H9 (cell line): ENCODE results near the gene MSI2. TPM values are rescaled to one million over a fixed set of nuclear protein-coding genes. Genes with fewer than 3 reads are reported as not detected.

Experiments used
- DNase-seq: peaks from one replicate; pipeline ENCODE4 v3.0.0-alpha.2; 2017
- H2AFZ ChIP-seq: one replicate; pipeline ENCODE4 v1.6.1; 2013; ENCODE audit warnings: mild to moderate bottlenecking, low read length, control low read depth, moderate library complexity
- H2AK5ac ChIP-seq: 2 replicates; pipeline ENCODE4 v1.6.1; 2013; ENCODE audit warnings: low read length, control low read depth, mixed read lengths; ENCODE audit not compliant: insufficient read length
- H2BK120ac ChIP-seq: one replicate; pipeline ENCODE4 v1.6.1; 2013; ENCODE audit warnings: low read depth, mild to moderate bottlenecking, low read length, control low read depth, inconsistent platforms; ENCODE audit not compliant: poor library complexity, severe bottlenecking
- H2BK12ac ChIP-seq: 2 replicates; pipeline ENCODE4 v1.6.1; 2013; ENCODE audit warnings: low read length, control low read depth, mixed read lengths, low read depth; ENCODE audit not compliant: insufficient read length
- H2BK15ac ChIP-seq: 2 replicates; pipeline ENCODE4 v1.6.1; 2013; ENCODE audit warnings: low read depth, low read length, control low read depth
- H2BK20ac ChIP-seq: one replicate; pipeline ENCODE4 v1.6.1; 2013; ENCODE audit warnings: low read depth, mild to moderate bottlenecking, low read length, control low read depth, inconsistent platforms; ENCODE audit not compliant: poor library complexity, severe bottlenecking
- H2BK5ac ChIP-seq: 2 replicates; pipeline ENCODE4 v1.6.1; 2013; ENCODE audit warnings: low read length, control low read depth, mixed read lengths; ENCODE audit not compliant: insufficient read length
- H3K14ac ChIP-seq: 2 replicates; pipeline ENCODE4 v1.6.1; 2013; ENCODE audit warnings: low read length, control low read depth; ENCODE audit not compliant: insufficient read depth
- H3K18ac ChIP-seq: 2 replicates; pipeline ENCODE4 v1.6.1; 2013; ENCODE audit warnings: low read depth, mild to moderate bottlenecking, mixed read lengths, low read length, control low read depth; ENCODE audit not compliant: insufficient read length
- H3K23ac ChIP-seq: 2 replicates; pipeline ENCODE4 v1.6.1; 2013; ENCODE audit warnings: low read length, control low read depth, mixed read lengths, low read depth; ENCODE audit not compliant: insufficient read length
- H3K23me2 ChIP-seq: 2 replicates; pipeline ENCODE4 v1.6.1; 2013; ENCODE audit warnings: low read depth, mild to moderate bottlenecking, mixed read lengths, low read length, control low read depth; ENCODE audit not compliant: insufficient read length, poor library complexity, severe bottlenecking
- H3K27ac ChIP-seq: 2 replicates; pipeline ENCODE4 v1.5.1; 2013; ENCODE audit warnings: low read length, control low read depth, mixed read lengths, low read depth; ENCODE audit not compliant: insufficient read length
- H3K27me3 ChIP-seq: 2 replicates; pipeline ENCODE4 v1.6.1; 2013; ENCODE audit warnings: low read length, control low read depth, inconsistent platforms; ENCODE audit not compliant: insufficient read depth
- H3K4ac ChIP-seq: 2 replicates; pipeline ENCODE4 v1.6.1; 2013; ENCODE audit warnings: low read depth, mild to moderate bottlenecking, control low read depth, inconsistent platforms, low read length, moderate library complexity
- H3K4me1 ChIP-seq: 2 replicates; pipeline ENCODE4 v1.6.1; 2013; ENCODE audit warnings: low read length, control low read depth, inconsistent platforms; ENCODE audit not compliant: insufficient read depth
- H3K4me2 ChIP-seq: 2 replicates; pipeline ENCODE4 v1.6.1; 2013; ENCODE audit warnings: low read length, control low read depth, mixed read lengths; ENCODE audit not compliant: insufficient read length, insufficient read depth
- H3K56ac ChIP-seq: 2 replicates; pipeline ENCODE4 v1.6.1; 2013; ENCODE audit warnings: low read depth, mild to moderate bottlenecking, mixed read lengths, low read length, control low read depth; ENCODE audit not compliant: insufficient read length
- H3K79me1 ChIP-seq: 2 replicates; pipeline ENCODE4 v1.6.1; 2013; ENCODE audit warnings: low read depth, mild to moderate bottlenecking, moderate library complexity, low read length, control low read depth, inconsistent platforms; ENCODE audit not compliant: insufficient read depth, poor library complexity, severe bottlenecking
- H3K79me2 ChIP-seq: 2 replicates; pipeline ENCODE4 v1.6.1; 2013; ENCODE audit warnings: low read length, control low read depth, inconsistent platforms; ENCODE audit not compliant: insufficient read depth
- H3K9ac ChIP-seq: 2 replicates; pipeline ENCODE4 v1.6.1; 2013; ENCODE audit warnings: low read length, control low read depth, mixed read lengths; ENCODE audit not compliant: insufficient read length; ENCODE audit errors: extremely low read depth
- H3K9me3 ChIP-seq: one replicate; pipeline ENCODE4 v1.6.1; 2013; ENCODE audit warnings: low read depth, low read length, inconsistent platforms; ENCODE audit not compliant: control insufficient read depth
- H3T11ph ChIP-seq: one replicate; pipeline ENCODE4 v1.6.1; 2013; ENCODE audit warnings: mild to moderate bottlenecking, low read length, control low read depth, inconsistent platforms
- H4K20me1 ChIP-seq: one replicate; pipeline ENCODE4 v1.6.1; 2013; ENCODE audit not compliant: control insufficient read depth, insufficient read length, insufficient read depth
- H4K5ac ChIP-seq: 2 replicates; pipeline ENCODE4 v1.6.1; 2013; ENCODE audit warnings: low read depth, mild to moderate bottlenecking, mixed read lengths, low read length, control low read depth; ENCODE audit not compliant: insufficient read length
- H4K8ac ChIP-seq: replicated peaks from 2 replicates; pipeline ENCODE4 v1.6.1; 2013; ENCODE audit warnings: low read length, control low read depth, mixed read lengths, low read depth; ENCODE audit not compliant: insufficient read length
- H4K91ac ChIP-seq: 2 replicates; pipeline ENCODE4 v1.6.1; 2013; ENCODE audit warnings: low read depth, mild to moderate bottlenecking, moderate library complexity, mixed read lengths, low read length, control low read depth; ENCODE audit not compliant: insufficient read length
- H3K27ac Mint-ChIP-seq, 3 experiments: 2 replicates in 2 of 3; 3 replicates in 1 of 3; pipeline ENCODE4 v1.8.0; 2020 to 2021; ENCODE audit warnings: mixed read lengths in 3 of 3, mild to moderate bottlenecking in 1 of 3, moderate library complexity in 1 of 3
- H3K27me3 Mint-ChIP-seq: 2 replicates; pipeline ENCODE4 v1.8.0; 2021; ENCODE audit warnings: low read depth, mild to moderate bottlenecking, moderate library complexity, mixed read lengths
- H3K36me3 Mint-ChIP-seq, 3 experiments: 2 replicates in 2 of 3; 3 replicates in 1 of 3; pipeline ENCODE4 v1.8.0; 2020 to 2021; ENCODE audit warnings: low read depth in 3 of 3, mixed read lengths in 3 of 3; ENCODE audit not compliant: insufficient read depth in 1 of 3
- H3K4me1 Mint-ChIP-seq, 2 experiments: 2 replicates each; pipeline ENCODE4 v1.8.0; 2020; ENCODE audit warnings: mixed read lengths in 2 of 2
- H3K4me3 Mint-ChIP-seq, 2 experiments: 2 replicates in 1 of 2; 3 replicates in 1 of 2; pipeline ENCODE4 v1.8.0; 2020 to 2021; ENCODE audit warnings: mild to moderate bottlenecking in 2 of 2, mixed read lengths in 2 of 2, moderate library complexity in 1 of 2
- H3K9me3 Mint-ChIP-seq, 2 experiments: 2 replicates in 1 of 2; 3 replicates in 1 of 2; pipeline ENCODE4 v1.8.0; 2020; ENCODE audit warnings: mild to moderate bottlenecking in 2 of 2, mixed read lengths in 2 of 2, moderate library complexity in 1 of 2
- CTCF ChIP-seq: fragments of 200-600 bp; sonication (generic); conservative IDR thresholded peaks from 3 replicates; pipeline ENCODE4 v1.8.0; 2021; ENCODE audit warnings: antibody characterized with exemption, mild to moderate bottlenecking
- WGBS: extraction: QIAGEN DNeasy Blood & Tissue Kit; methylation state at CpG from one replicate; pipeline ENCODE4 v1.1.7; 2013; ENCODE audit warnings: missing lambda C conversion rate, low lambda C conversion rate, mixed read lengths; ENCODE audit not compliant: insufficient read length; ENCODE audit errors: extremely low coverage; 5-methylcytosine and 5-hydroxymethylcytosine counted together
- total RNA-seq: library from RNA; stranded (reverse); gene quantifications from 2 replicates; pipeline ENCODE4 v1.2.1, GENCODE V29; 2021

Gene MSI2
- total RNA-seq, 1 experiment from 2014 or later, result 98.5 TPM

- Mint-ChIP-seq H3K4me1 (peaks cover 36 to 39% of the 10 kb centered on the region in 2 experiments), H3K36me3 (0 out of 7 replicates have a peak, but pooled peaks cover 0 to 2% (median 0%) of the 10 kb centered on the region in 3 experiments), H3K9me3 (no peaks in the 10 kb centered on the region), H3K27me3 (no peaks in the 10 kb centered on the region), H3K4me3 (no peak overlapping the region), H3K27ac (peak overlapping the region in 1 of 3 experiments; percentile 14; a peak in 1 of 7 replicates)
- no peak overlapping the region for H3K18ac ChIP-seq
- no peak overlapping the region for H2AK5ac ChIP-seq
- no peak overlapping the region for H4K91ac ChIP-seq
- H3K4me1 ChIP-seq, result peaks cover 7% of the 10 kb centered on the region
- H4K20me1 ChIP-seq, result no peaks in the 10 kb centered on the region
- H2AFZ ChIP-seq, result no peak overlapping the region
- H3T11ph ChIP-seq, result no peak overlapping the region
- no peak overlapping the region for H2BK120ac ChIP-seq
- no peak overlapping the region for H3K4ac ChIP-seq
- no peaks in the 10 kb centered on the region for H3K23me2 ChIP-seq
- no peak for DNase-seq
- WGBS, result no CpG with 5 or more reads among the region's 2 CpGs
- no peak for TF ChIP-seq CTCF
- H3K27ac ChIP-seq, result no peak overlapping the region
- no peak overlapping the region for H2BK15ac ChIP-seq
- no peak overlapping the region for H2BK5ac ChIP-seq
- no peak overlapping the region for H2BK20ac ChIP-seq
- no peak overlapping the region for H3K9ac ChIP-seq
- H3K23ac ChIP-seq, result no peak overlapping the region
- H3K79me1 ChIP-seq, result no peaks in the 10 kb centered on the region
- no peaks in the 10 kb centered on the region for H3K27me3 ChIP-seq
- no peaks in the 10 kb centered on the region for H3K79me2 ChIP-seq
- H2BK12ac ChIP-seq, result no peak overlapping the region
- H3K4me2 ChIP-seq, result no peak overlapping the region
- no peak overlapping the region for H3K14ac ChIP-seq
- no peak overlapping the region for H3K56ac ChIP-seq
- H3K9me3 ChIP-seq, result no peaks in the 10 kb centered on the region
- no peak overlapping the region for H4K8ac ChIP-seq
- no peak overlapping the region for H4K5ac ChIP-seq
Measured at GRCh38 chr17:57482657-57483056, 226.3 kb downstream of the MSI2 start.
